Measurements from ENCODE around the gene PDS5A. TPM values are rescaled to one million over a fixed set of nuclear protein-coding genes. Genes with fewer than 3 reads are reported as not detected.
A peak's percentile ranks its signal among the peaks of the same experiment; 100 is the strongest.

The PDS5A gene
- total and polyA plus RNA-seq, 2 of the 13 experiments (the other 11 are each of a cell fraction or from before 2014, with no cell fraction given) = 31.8 to 57.0 TPM

- TF ChIP-seq MTERF4 (CRISPR knock-in tag; IDR thresholded peaks at IDR 0.05) = no peak
- TF ChIP-seq ZNF644 (CRISPR knock-in tag; IDR thresholded peaks at IDR 0.05; ENCODE audit: low read depth) = no peak
- peak; percentile 39 for TF ChIP-seq HNF4A (CRISPR knock-in tag; IDR thresholded peaks at IDR 0.05)
Observed at GRCh38 chr4:39941682-39942217, 36.0 kb downstream of the PDS5A start (continued).

GRCh38 chr4:39937683-39938268 lies 39.9 kb downstream of the PDS5A start:
- ChIA-PET POLR2A (no interaction called here), CTCF (ENCODE audit: low intra/inter-chr PET ratio, low total read pairs) (no interaction called here)
- intact Hi-C loops (cut with micrococcal nuclease; ENCODE audit: unreplicated experiment) = no loop called here
- no peak for TF ChIP-seq HMGXB3 (CRISPR knock-in tag; IDR thresholded peaks at IDR 0.05; ENCODE audit: borderline replicate concordance)
- no peak for TF ChIP-seq HHEX (CRISPR knock-in tag; IDR thresholded peaks at IDR 0.05)
- TF ChIP-seq ZNF251 (CRISPR knock-in tag; IDR thresholded peaks at IDR 0.05) = no peak
- no peak for TF ChIP-seq ZBTB42 (CRISPR knock-in tag; IDR thresholded peaks at IDR 0.05)
- TF ChIP-seq NR2C2 (CRISPR knock-in tag; IDR thresholded peaks at IDR 0.05; ENCODE audit: borderline replicate concordance) = no peak
- TF ChIP-seq ZNF776 (CRISPR knock-in tag; IDR thresholded peaks at IDR 0.05) = no peak
- no peak for TF ChIP-seq ZBTB44 (CRISPR knock-in tag; IDR thresholded peaks at IDR 0.05)
- TF ChIP-seq ZSCAN12 (CRISPR knock-in tag; IDR thresholded peaks at IDR 0.05) = no peak

More at GRCh38 chr4:39937683-39938268, 39.9 kb downstream of the PDS5A start:
- no TSS peak for BruUV-seq (replicated peaks)
- H2AFZ ChIP-seq (ENCODE audit: low read length) = no peak overlapping the region
- H3K27me3 ChIP-seq (ENCODE audit: control insufficient read depth in 1 of 2, insufficient read depth in 2 of 2, low read length in 2 of 2) = no peaks in the 10 kb centered on the region; a peak in 1 of 5 replicates
- H3K36me3 ChIP-seq (replicated peaks in 1 of 2; ENCODE audit: control insufficient read depth in 1 of 2, insufficient read depth in 2 of 2, low read length in 2 of 2) = peaks cover 2 to 3% of the 10 kb centered on the region in 2 experiments; a peak in 1 of 5 replicates
- no peak overlapping the region for H3K4me2 ChIP-seq (ENCODE audit: low read depth, low read length)
- ATAC-seq (no peak), FAIRE-seq (no peak), DNase-seq (ENCODE audit: low spot score) (no peak)
- 94% methylated on average over 2 of the region's 2 CpGs for WGBS (ENCODE audit: low lambda C conversion rate)
- H3K27ac ChIP-seq (ENCODE audit: extremely low read length, insufficient read depth, low read length) = no peak overlapping the region
- no peaks in the 10 kb centered on the region for H3K9me3 ChIP-seq (ENCODE audit: low read length)
- no peak overlapping the region for H3K4me3 ChIP-seq (replicated peaks in 1 of 3; ENCODE audit: insufficient read depth in 1 of 3, low read depth in 2 of 3, low read length in 3 of 3)
- H3K79me2 ChIP-seq (ENCODE audit: insufficient read depth, low read length) = peaks cover 85% of the 10 kb centered on the region
- in situ Hi-C loops (cut with HindIII; ENCODE audit: extremely low pct_ligation_motif_present, low pct_unique_long_range_greater_than_20kb) = no loop called here
- H3K4me1 ChIP-seq (ENCODE audit: insufficient read depth, low read length) = peaks cover 14% of the 10 kb centered on the region
- H4K20me1 ChIP-seq (ENCODE audit: insufficient read depth, low read length) = peaks cover 32% of the 10 kb centered on the region
- no peak overlapping the region for H3K9ac ChIP-seq (ENCODE audit: insufficient read depth, low read depth, low read length)

All from HepG2 (cell line).